H9 (cell line): Measurements from ENCODE around the gene LAX1. TPM values are rescaled to one million over a fixed set of nuclear protein-coding genes. Genes with fewer than 3 reads are reported as not detected.

Source experiments
- DNase-seq: peaks from one replicate; pipeline ENCODE4 v3.0.0-alpha.2; 2017
- H2AFZ ChIP-seq: one replicate; pipeline ENCODE4 v1.6.1; 2013; ENCODE audit warnings: mild to moderate bottlenecking, low read length, control low read depth, moderate library complexity
- H2AK5ac ChIP-seq: 2 replicates; pipeline ENCODE4 v1.6.1; 2013; ENCODE audit warnings: low read length, control low read depth, mixed read lengths; ENCODE audit not compliant: insufficient read length
- H2BK120ac ChIP-seq: one replicate; pipeline ENCODE4 v1.6.1; 2013; ENCODE audit warnings: low read depth, mild to moderate bottlenecking, low read length, control low read depth, inconsistent platforms; ENCODE audit not compliant: poor library complexity, severe bottlenecking
- H2BK12ac ChIP-seq: 2 replicates; pipeline ENCODE4 v1.6.1; 2013; ENCODE audit warnings: low read length, control low read depth, mixed read lengths, low read depth; ENCODE audit not compliant: insufficient read length
- H2BK15ac ChIP-seq: 2 replicates; pipeline ENCODE4 v1.6.1; 2013; ENCODE audit warnings: low read depth, low read length, control low read depth
- H2BK20ac ChIP-seq: one replicate; pipeline ENCODE4 v1.6.1; 2013; ENCODE audit warnings: low read depth, mild to moderate bottlenecking, low read length, control low read depth, inconsistent platforms; ENCODE audit not compliant: poor library complexity, severe bottlenecking
- H2BK5ac ChIP-seq: 2 replicates; pipeline ENCODE4 v1.6.1; 2013; ENCODE audit warnings: low read length, control low read depth, mixed read lengths; ENCODE audit not compliant: insufficient read length
- H3K14ac ChIP-seq: 2 replicates; pipeline ENCODE4 v1.6.1; 2013; ENCODE audit warnings: low read length, control low read depth; ENCODE audit not compliant: insufficient read depth
- H3K18ac ChIP-seq: 2 replicates; pipeline ENCODE4 v1.6.1; 2013; ENCODE audit warnings: low read depth, mild to moderate bottlenecking, mixed read lengths, low read length, control low read depth; ENCODE audit not compliant: insufficient read length
- H3K23ac ChIP-seq: 2 replicates; pipeline ENCODE4 v1.6.1; 2013; ENCODE audit warnings: low read length, control low read depth, mixed read lengths, low read depth; ENCODE audit not compliant: insufficient read length
- H3K23me2 ChIP-seq: 2 replicates; pipeline ENCODE4 v1.6.1; 2013; ENCODE audit warnings: low read depth, mild to moderate bottlenecking, mixed read lengths, low read length, control low read depth; ENCODE audit not compliant: insufficient read length, poor library complexity, severe bottlenecking
- H3K27ac ChIP-seq: 2 replicates; pipeline ENCODE4 v1.5.1; 2013; ENCODE audit warnings: low read length, control low read depth, mixed read lengths, low read depth; ENCODE audit not compliant: insufficient read length
- H3K27me3 ChIP-seq: 2 replicates; pipeline ENCODE4 v1.6.1; 2013; ENCODE audit warnings: low read length, control low read depth, inconsistent platforms; ENCODE audit not compliant: insufficient read depth
- H3K4ac ChIP-seq: 2 replicates; pipeline ENCODE4 v1.6.1; 2013; ENCODE audit warnings: low read depth, mild to moderate bottlenecking, control low read depth, inconsistent platforms, low read length, moderate library complexity
- H3K4me1 ChIP-seq: 2 replicates; pipeline ENCODE4 v1.6.1; 2013; ENCODE audit warnings: low read length, control low read depth, inconsistent platforms; ENCODE audit not compliant: insufficient read depth
- H3K4me2 ChIP-seq: 2 replicates; pipeline ENCODE4 v1.6.1; 2013; ENCODE audit warnings: low read length, control low read depth, mixed read lengths; ENCODE audit not compliant: insufficient read length, insufficient read depth
- H3K56ac ChIP-seq: 2 replicates; pipeline ENCODE4 v1.6.1; 2013; ENCODE audit warnings: low read depth, mild to moderate bottlenecking, mixed read lengths, low read length, control low read depth; ENCODE audit not compliant: insufficient read length
- H3K79me1 ChIP-seq: 2 replicates; pipeline ENCODE4 v1.6.1; 2013; ENCODE audit warnings: low read depth, mild to moderate bottlenecking, moderate library complexity, low read length, control low read depth, inconsistent platforms; ENCODE audit not compliant: insufficient read depth, poor library complexity, severe bottlenecking
- H3K79me2 ChIP-seq: 2 replicates; pipeline ENCODE4 v1.6.1; 2013; ENCODE audit warnings: low read length, control low read depth, inconsistent platforms; ENCODE audit not compliant: insufficient read depth
- H3K9ac ChIP-seq: 2 replicates; pipeline ENCODE4 v1.6.1; 2013; ENCODE audit warnings: low read length, control low read depth, mixed read lengths; ENCODE audit not compliant: insufficient read length; ENCODE audit errors: extremely low read depth
- H3K9me3 ChIP-seq: one replicate; pipeline ENCODE4 v1.6.1; 2013; ENCODE audit warnings: low read depth, low read length, inconsistent platforms; ENCODE audit not compliant: control insufficient read depth
- H3T11ph ChIP-seq: one replicate; pipeline ENCODE4 v1.6.1; 2013; ENCODE audit warnings: mild to moderate bottlenecking, low read length, control low read depth, inconsistent platforms
- H4K20me1 ChIP-seq: one replicate; pipeline ENCODE4 v1.6.1; 2013; ENCODE audit not compliant: control insufficient read depth, insufficient read length, insufficient read depth
- H4K5ac ChIP-seq: 2 replicates; pipeline ENCODE4 v1.6.1; 2013; ENCODE audit warnings: low read depth, mild to moderate bottlenecking, mixed read lengths, low read length, control low read depth; ENCODE audit not compliant: insufficient read length
- H4K8ac ChIP-seq: replicated peaks from 2 replicates; pipeline ENCODE4 v1.6.1; 2013; ENCODE audit warnings: low read length, control low read depth, mixed read lengths, low read depth; ENCODE audit not compliant: insufficient read length
- H4K91ac ChIP-seq: 2 replicates; pipeline ENCODE4 v1.6.1; 2013; ENCODE audit warnings: low read depth, mild to moderate bottlenecking, moderate library complexity, mixed read lengths, low read length, control low read depth; ENCODE audit not compliant: insufficient read length
- H3K27ac Mint-ChIP-seq, 3 experiments: 2 replicates in 2 of 3; 3 replicates in 1 of 3; pipeline ENCODE4 v1.8.0; 2020 to 2021; ENCODE audit warnings: mixed read lengths in 3 of 3, mild to moderate bottlenecking in 1 of 3, moderate library complexity in 1 of 3
- H3K27me3 Mint-ChIP-seq: 2 replicates; pipeline ENCODE4 v1.8.0; 2021; ENCODE audit warnings: low read depth, mild to moderate bottlenecking, moderate library complexity, mixed read lengths
- H3K36me3 Mint-ChIP-seq, 3 experiments: 2 replicates in 2 of 3; 3 replicates in 1 of 3; pipeline ENCODE4 v1.8.0; 2020 to 2021; ENCODE audit warnings: low read depth in 3 of 3, mixed read lengths in 3 of 3; ENCODE audit not compliant: insufficient read depth in 1 of 3
- H3K4me1 Mint-ChIP-seq, 2 experiments: 2 replicates each; pipeline ENCODE4 v1.8.0; 2020; ENCODE audit warnings: mixed read lengths in 2 of 2
- H3K4me3 Mint-ChIP-seq, 2 experiments: 2 replicates in 1 of 2; 3 replicates in 1 of 2; pipeline ENCODE4 v1.8.0; 2020 to 2021; ENCODE audit warnings: mild to moderate bottlenecking in 2 of 2, mixed read lengths in 2 of 2, moderate library complexity in 1 of 2
- H3K9me3 Mint-ChIP-seq, 2 experiments: 2 replicates in 1 of 2; 3 replicates in 1 of 2; pipeline ENCODE4 v1.8.0; 2020; ENCODE audit warnings: mild to moderate bottlenecking in 2 of 2, mixed read lengths in 2 of 2, moderate library complexity in 1 of 2
- WGBS: extraction: QIAGEN DNeasy Blood & Tissue Kit; methylation state at CpG from one replicate; pipeline ENCODE4 v1.1.7; 2013; ENCODE audit warnings: missing lambda C conversion rate, low lambda C conversion rate, mixed read lengths; ENCODE audit not compliant: insufficient read length; ENCODE audit errors: extremely low coverage; 5-methylcytosine and 5-hydroxymethylcytosine counted together
- total RNA-seq: library from RNA; stranded (reverse); gene quantifications from 2 replicates; pipeline ENCODE4 v1.2.1, GENCODE V29; 2021
- TF ChIP-seq, protein P1 (sequence below): fragments of 200-600 bp; sonication (generic); conservative IDR thresholded peaks from 3 replicates; pipeline ENCODE4 v1.8.0; 2021; ENCODE audit warnings: antibody characterized with exemption, mild to moderate bottlenecking

The LAX1 gene
- total RNA-seq, 1 experiment from 2014 or later = not detected

DNA sequence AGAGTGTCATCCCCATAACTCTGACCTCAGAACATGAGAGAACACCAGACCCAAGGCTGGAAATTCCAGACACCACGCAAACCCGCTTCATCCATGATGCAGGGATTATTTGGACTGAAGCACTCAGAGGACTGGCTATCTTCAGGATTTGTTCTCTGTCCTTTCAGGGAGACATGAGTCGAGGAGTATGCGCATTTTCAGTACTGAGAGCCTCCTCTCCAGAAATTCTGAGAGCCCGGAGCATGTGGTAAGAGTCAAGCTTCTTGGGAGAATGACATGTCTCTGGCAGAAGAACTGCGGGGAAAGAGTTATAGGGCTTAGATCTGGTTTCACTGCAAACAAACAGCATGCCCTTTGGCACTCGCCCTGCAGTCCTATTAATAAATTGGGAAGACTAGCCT, 6.9 kb downstream of the LAX1 start:
- TF ChIP-seq, protein P1, sequence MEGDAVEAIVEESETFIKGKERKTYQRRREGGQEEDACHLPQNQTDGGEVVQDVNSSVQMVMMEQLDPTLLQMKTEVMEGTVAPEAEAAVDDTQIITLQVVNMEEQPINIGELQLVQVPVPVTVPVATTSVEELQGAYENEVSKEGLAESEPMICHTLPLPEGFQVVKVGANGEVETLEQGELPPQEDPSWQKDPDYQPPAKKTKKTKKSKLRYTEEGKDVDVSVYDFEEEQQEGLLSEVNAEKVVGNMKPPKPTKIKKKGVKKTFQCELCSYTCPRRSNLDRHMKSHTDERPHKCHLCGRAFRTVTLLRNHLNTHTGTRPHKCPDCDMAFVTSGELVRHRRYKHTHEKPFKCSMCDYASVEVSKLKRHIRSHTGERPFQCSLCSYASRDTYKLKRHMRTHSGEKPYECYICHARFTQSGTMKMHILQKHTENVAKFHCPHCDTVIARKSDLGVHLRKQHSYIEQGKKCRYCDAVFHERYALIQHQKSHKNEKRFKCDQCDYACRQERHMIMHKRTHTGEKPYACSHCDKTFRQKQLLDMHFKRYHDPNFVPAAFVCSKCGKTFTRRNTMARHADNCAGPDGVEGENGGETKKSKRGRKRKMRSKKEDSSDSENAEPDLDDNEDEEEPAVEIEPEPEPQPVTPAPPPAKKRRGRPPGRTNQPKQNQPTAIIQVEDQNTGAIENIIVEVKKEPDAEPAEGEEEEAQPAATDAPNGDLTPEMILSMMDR = no peak
- Mint-ChIP-seq H3K27me3 (no peaks in the 10 kb centered on the region), H3K4me3 (no peak overlapping the region), H3K4me1 (peaks cover 10 to 32% of the 10 kb centered on the region in 2 experiments; a peak in 3 of 4 replicates), H3K9me3 (peaks cover 0 to 3% of the 10 kb centered on the region in 2 experiments; a peak in 1 of 5 replicates), H3K36me3 (0 out of 7 replicates have a peak, but pooled peaks cover 0 to 2% (median 0%) of the 10 kb centered on the region in 3 experiments), H3K27ac (no peak overlapping the region; a peak in 1 of 7 replicates)
- Histone ChIP-seq H3K4me2 (no peak overlapping the region), H3K27ac (no peak overlapping the region), H4K91ac (no peak overlapping the region), H3K14ac (no peak overlapping the region), H2BK15ac (no peak overlapping the region), H2AK5ac (no peak overlapping the region), H3K18ac (no peak overlapping the region), H2BK120ac (no peak overlapping the region), H3K27me3 (no peaks in the 10 kb centered on the region), H4K5ac (no peak overlapping the region), H2BK5ac (no peak overlapping the region), H2AFZ (no peak overlapping the region), H3K23ac (no peak overlapping the region), H2BK12ac (no peak overlapping the region), H3K9ac (no peak overlapping the region), H3K9me3 (no peaks in the 10 kb centered on the region), H2BK20ac (no peak overlapping the region), H4K20me1 (no peaks in the 10 kb centered on the region), H3K4ac (no peak overlapping the region), H4K8ac (no peak overlapping the region), H3K79me1 (no peaks in the 10 kb centered on the region), H3K23me2 (no peaks in the 10 kb centered on the region), H3K56ac (no peak overlapping the region), H3K79me2 (no peaks in the 10 kb centered on the region), H3T11ph (no peak overlapping the region), H3K4me1 (no peaks in the 10 kb centered on the region; the same call in 1 of the 2 replicates)
- DNase-seq = no peak
- WGBS = no CpG with 5 or more reads among the region's 7 CpGs
